ENCODE results near the gene GATM.

DNA sequence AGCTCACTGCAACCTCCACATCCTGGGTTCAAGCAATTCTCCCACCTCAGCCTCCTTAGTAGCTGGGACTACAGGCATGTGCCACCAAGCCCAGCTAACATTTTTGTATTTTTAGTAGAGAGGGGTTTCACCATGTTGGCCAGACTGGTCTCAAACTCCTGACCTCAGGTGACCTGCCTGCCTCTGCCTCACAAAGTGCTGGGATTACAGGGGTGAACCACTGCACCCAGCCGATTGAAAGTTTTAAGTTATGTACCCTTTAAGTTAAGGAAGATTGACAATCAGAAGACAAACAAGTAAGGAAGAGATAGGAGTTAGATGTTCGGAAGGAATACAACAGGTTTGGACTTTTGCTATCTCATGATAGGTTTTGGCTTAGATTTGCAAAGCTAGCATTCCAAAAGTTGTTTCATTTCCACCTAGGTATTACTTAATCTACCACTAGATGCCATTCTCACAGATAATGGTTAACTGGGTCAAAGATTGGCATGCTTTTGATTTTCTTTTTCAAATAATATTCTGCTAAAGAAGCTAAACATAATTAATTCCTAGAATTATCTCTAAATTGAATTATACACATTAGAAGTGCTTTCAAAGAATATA lies 35.0 kb downstream of the GATM start:
- TF ChIP-seq, protein P1, sequence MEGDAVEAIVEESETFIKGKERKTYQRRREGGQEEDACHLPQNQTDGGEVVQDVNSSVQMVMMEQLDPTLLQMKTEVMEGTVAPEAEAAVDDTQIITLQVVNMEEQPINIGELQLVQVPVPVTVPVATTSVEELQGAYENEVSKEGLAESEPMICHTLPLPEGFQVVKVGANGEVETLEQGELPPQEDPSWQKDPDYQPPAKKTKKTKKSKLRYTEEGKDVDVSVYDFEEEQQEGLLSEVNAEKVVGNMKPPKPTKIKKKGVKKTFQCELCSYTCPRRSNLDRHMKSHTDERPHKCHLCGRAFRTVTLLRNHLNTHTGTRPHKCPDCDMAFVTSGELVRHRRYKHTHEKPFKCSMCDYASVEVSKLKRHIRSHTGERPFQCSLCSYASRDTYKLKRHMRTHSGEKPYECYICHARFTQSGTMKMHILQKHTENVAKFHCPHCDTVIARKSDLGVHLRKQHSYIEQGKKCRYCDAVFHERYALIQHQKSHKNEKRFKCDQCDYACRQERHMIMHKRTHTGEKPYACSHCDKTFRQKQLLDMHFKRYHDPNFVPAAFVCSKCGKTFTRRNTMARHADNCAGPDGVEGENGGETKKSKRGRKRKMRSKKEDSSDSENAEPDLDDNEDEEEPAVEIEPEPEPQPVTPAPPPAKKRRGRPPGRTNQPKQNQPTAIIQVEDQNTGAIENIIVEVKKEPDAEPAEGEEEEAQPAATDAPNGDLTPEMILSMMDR (IDR thresholded peaks at IDR 0.05): no peak
- no peak for TF ChIP-seq POLR2A (IDR thresholded peaks at IDR 0.05)

Data from esophagus squamous epithelium (tissue), 4 donors.